OCI-LY1 (cell line): Measurements from ENCODE around the gene WSCD2.

Experiments
- H2AFZ ChIP-seq: fragments of 200-600 bp; sonication (generic), shearing (Covaris generic); 2 replicates; pipeline ENCODE4 v1.6.0; 2014; ENCODE audit warnings: antibody characterized with exemption, mild to moderate bottlenecking, low read length
- H3F3A ChIP-seq: fragments of 200-600 bp; sonication (generic), shearing (Covaris generic); 2 replicates; pipeline ENCODE4 v1.6.0; 2014; ENCODE audit warnings: mild to moderate bottlenecking, antibody characterized with exemption, low read length, moderate library complexity; ENCODE audit not compliant: insufficient read depth
- H3K27ac ChIP-seq: fragments of 200-600 bp; sonication (generic); 2 replicates; pipeline ENCODE4 v1.5.1; 2014; ENCODE audit warnings: low read length, mixed run types, mild to moderate bottlenecking, low read depth; ENCODE audit not compliant: poor library complexity, severe bottlenecking
- H3K27me3 ChIP-seq: fragments of 200-600 bp; sonication (generic); 2 replicates; pipeline ENCODE4 v1.6.0; 2014; ENCODE audit warnings: antibody characterized with exemption, mild to moderate bottlenecking, low read length, moderate library complexity; ENCODE audit not compliant: insufficient read depth
- H3K36me3 ChIP-seq: fragments of 200-600 bp; sonication (generic); 2 replicates; pipeline ENCODE4 v1.6.1; 2014; ENCODE audit warnings: mild to moderate bottlenecking, antibody characterized with exemption, low read length, moderate library complexity, mixed read lengths; ENCODE audit not compliant: insufficient read depth
- H3K4me1 ChIP-seq: fragments of 200-600 bp; sonication (generic); 2 replicates; pipeline ENCODE4 v1.5.1; 2014; ENCODE audit warnings: mild to moderate bottlenecking, low read length, moderate library complexity; ENCODE audit not compliant: insufficient read depth, severe bottlenecking
- H3K4me2 ChIP-seq: fragments of 200-600 bp; sonication (generic), shearing (Covaris generic); 2 replicates; pipeline ENCODE4 v1.6.1; 2014; ENCODE audit warnings: low read length
- H3K4me3 ChIP-seq: fragments of 200-600 bp; sonication (generic); 2 replicates; pipeline ENCODE4 v1.5.1; 2014; ENCODE audit warnings: low read length, low read depth, mild to moderate bottlenecking, mixed read lengths; ENCODE audit not compliant: poor library complexity, severe bottlenecking
- H3K79me2 ChIP-seq: fragments of 200-600 bp; shearing (Covaris generic); 2 replicates; pipeline ENCODE4 v1.6.1; 2016; ENCODE audit warnings: mixed run types, low read length, mixed read lengths; ENCODE audit not compliant: insufficient read depth
- H3K9ac ChIP-seq: fragments of 200-600 bp; sonication (generic), shearing (Covaris generic); 2 replicates; pipeline ENCODE4 v1.6.1; 2014; ENCODE audit warnings: mild to moderate bottlenecking, low read length, mixed read lengths
- H3K9me2 ChIP-seq: fragments of 200-600 bp; sonication (generic), shearing (Covaris generic); 2 replicates; pipeline ENCODE4 v1.6.1; 2014; ENCODE audit warnings: low read depth, mild to moderate bottlenecking, low read length, mixed read lengths
- H3K9me3 ChIP-seq: fragments of 200-600 bp; shearing (Covaris generic); 2 replicates; pipeline ENCODE4 v1.6.1; 2014; ENCODE audit warnings: low read length, mixed read lengths
- H4K20me1 ChIP-seq: fragments of 200-600 bp; sonication (generic), shearing (Covaris generic); 2 replicates; pipeline ENCODE4 v1.6.0; 2016; ENCODE audit warnings: mild to moderate bottlenecking, low read length; ENCODE audit not compliant: insufficient read depth
- CTCF ChIP-seq: fragments of 200-600 bp; sonication (generic), shearing (Covaris generic); IDR thresholded peaks from 2 replicates; pipeline ENCODE4 v1.5.1; 2017; ENCODE audit warnings: mild to moderate bottlenecking, antibody characterized with exemption, low read length, moderate library complexity, mixed read lengths
- EZH2 ChIP-seq: fragments of 200-600 bp; sonication (generic), shearing (Covaris generic); IDR thresholded peaks from 2 replicates; pipeline ENCODE4 v1.8.0; 2017; ENCODE audit warnings: borderline replicate concordance, mixed run types, mild to moderate bottlenecking, antibody characterized with exemption, low read length, moderate library complexity, mixed read lengths

Gene WSCD2

GRCh38 chr12:108271951-108272872 is 143.1 kb downstream of the WSCD2 start:
- Histone ChIP-seq H4K20me1 (no peaks in the 10 kb centered on the region), H3K9ac (no peak overlapping the region), H3K9me3 (no peaks in the 10 kb centered on the region), H3K36me3 (no peaks in the 10 kb centered on the region), H3K4me3 (no peak overlapping the region), H3K4me2 (no peak overlapping the region), H2AFZ (no peak overlapping the region), H3K27ac (no peak overlapping the region), H3K9me2 (no peaks in the 10 kb centered on the region), H3K27me3 (no peaks in the 10 kb centered on the region), H3K79me2 (no peaks in the 10 kb centered on the region), H3F3A (no peaks in the 10 kb centered on the region), H3K4me1 (no peaks in the 10 kb centered on the region)
- no peak for TF ChIP-seq CTCF
- no peak for TF ChIP-seq EZH2

GRCh38 chr12:108273217-108273616 is 144.1 kb downstream of the WSCD2 start:
- Histone ChIP-seq H3K4me3 (no peak overlapping the region), H3K9ac (no peak overlapping the region), H3K4me2 (no peak overlapping the region), H4K20me1 (no peaks in the 10 kb centered on the region), H3K4me1 (no peaks in the 10 kb centered on the region), H3K9me3 (no peaks in the 10 kb centered on the region), H3F3A (no peaks in the 10 kb centered on the region), H2AFZ (no peak overlapping the region), H3K27me3 (no peaks in the 10 kb centered on the region), H3K36me3 (no peaks in the 10 kb centered on the region), H3K9me2 (no peaks in the 10 kb centered on the region), H3K27ac (no peak overlapping the region), H3K79me2 (no peaks in the 10 kb centered on the region)
- no peak for TF ChIP-seq CTCF
- TF ChIP-seq EZH2, result no peak

GRCh38 chr12:108277613-108278012 is 148.5 kb downstream of the WSCD2 start:
- TF ChIP-seq EZH2 (no peak), CTCF (no peak)
- H3K4me2 ChIP-seq, result no peak overlapping the region

More at GRCh38 chr12:108277613-108278012, 148.5 kb downstream of the WSCD2 start:
- no peak overlapping the region for H3K27ac ChIP-seq
- no peak overlapping the region for H2AFZ ChIP-seq
- no peaks in the 10 kb centered on the region for H3K79me2 ChIP-seq
- H3K9me3 ChIP-seq, result no peaks in the 10 kb centered on the region
- no peaks in the 10 kb centered on the region for H3K9me2 ChIP-seq
- no peaks in the 10 kb centered on the region for H4K20me1 ChIP-seq
- H3K9ac ChIP-seq, result no peak overlapping the region
- no peaks in the 10 kb centered on the region for H3K36me3 ChIP-seq
- no peaks in the 10 kb centered on the region for H3F3A ChIP-seq
- no peaks in the 10 kb centered on the region for H3K4me1 ChIP-seq
- H3K27me3 ChIP-seq, result no peaks in the 10 kb centered on the region
- no peak overlapping the region for H3K4me3 ChIP-seq
